ENCODE data around the gene JUND.

JUND gene

GRCh38 chr19:18292462-18292809 lies 11.0 kb upstream of the JUND start:
- Histone ChIP-seq H3K4me2 (ENCODE audit: low read depth, low read length, poor library complexity, severe bottlenecking) (peak overlapping the region; percentile 63), H3K9me3 (ENCODE audit: insufficient read depth, low read length) (no peaks in the 10 kb centered on the region), H3F3A (ENCODE audit: insufficient read depth) (peaks cover 4% of the 10 kb centered on the region; the same call in 1 of the 2 replicates), H3K27me3 (ENCODE audit: low read length) (no peaks in the 10 kb centered on the region), H3K9ac (ENCODE audit: low read length) (peak overlapping the region; percentile 57), H3K27ac (ENCODE audit: low read depth, low read length) (no peak overlapping the region), H3K36me3 (ENCODE audit: low read length) (no peaks in the 10 kb centered on the region), H3K9me2 (replicated peaks; ENCODE audit: insufficient read depth, low read length) (no peaks in the 10 kb centered on the region), H3K79me2 (ENCODE audit: insufficient read depth, low read length) (no peaks in the 10 kb centered on the region), H2AFZ (ENCODE audit: low read depth, low read length, severe bottlenecking) (peak overlapping the region; percentile 66), H3K4me3 (ENCODE audit: insufficient read depth, low read length, poor library complexity, severe bottlenecking) (peak overlapping the region; percentile 53), H4K20me1 (ENCODE audit: low read depth, low read length) (no peaks in the 10 kb centered on the region)
- TF ChIP-seq CTCF (IDR thresholded peaks at IDR 0.05; ENCODE audit: insufficient read depth, low read length, poor library complexity, severe bottlenecking): no peak
- no peak for TF ChIP-seq EZH2phosphoT487 (conservative IDR thresholded peaks at IDR 0.05; ENCODE audit: low read length)

DNA sequence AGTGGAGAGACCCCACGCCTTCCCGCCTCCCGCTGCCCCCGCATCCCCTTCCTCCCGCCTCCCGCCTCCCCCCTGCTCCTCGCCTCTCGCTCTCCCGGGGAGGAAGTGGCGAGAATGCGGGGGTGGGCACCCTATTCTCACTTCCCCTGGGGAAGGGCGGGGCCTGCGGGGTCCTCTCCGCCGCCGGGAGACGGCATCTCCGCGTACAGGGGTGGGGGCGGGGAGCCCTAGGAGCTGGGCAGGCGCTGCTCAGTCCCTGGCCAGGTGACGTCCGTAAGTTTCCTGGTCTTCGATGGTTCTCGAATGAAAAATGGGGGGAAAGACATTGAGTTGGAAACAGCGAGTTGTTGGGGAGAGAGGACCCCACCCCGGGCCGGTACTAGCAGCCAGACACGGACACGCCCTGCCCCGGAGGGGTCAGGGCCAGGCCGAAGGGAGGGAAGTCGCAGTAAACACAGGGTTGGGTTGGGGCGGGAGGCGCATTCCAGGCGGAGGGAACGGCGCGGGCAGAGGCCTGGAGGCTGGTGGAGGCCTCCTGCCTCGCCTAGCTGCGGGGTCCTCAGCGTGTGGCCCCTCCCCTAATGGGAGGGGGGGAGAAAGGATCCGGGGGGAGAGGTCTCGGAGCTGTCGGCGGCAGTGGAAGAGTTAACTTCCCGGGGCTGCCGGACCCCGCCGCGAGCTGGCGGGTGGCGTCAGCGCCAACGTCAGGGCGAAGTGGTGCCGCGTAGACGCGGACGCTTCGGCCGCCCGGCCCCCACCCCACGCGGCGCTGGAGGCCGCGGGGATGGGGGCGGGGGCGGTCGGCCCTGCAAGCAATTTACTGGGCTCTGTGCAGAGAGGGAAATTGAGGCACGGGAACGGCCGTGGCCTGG lies 10.4 kb upstream of the JUND start:
- TF ChIP-seq EZH2phosphoT487 (conservative IDR thresholded peaks at IDR 0.05; ENCODE audit: low read length): no peak
- no peak for TF ChIP-seq CTCF (IDR thresholded peaks at IDR 0.05; ENCODE audit: insufficient read depth, low read length, poor library complexity, severe bottlenecking)
- no peaks in the 10 kb centered on the region for H3K9me2 ChIP-seq (replicated peaks; ENCODE audit: insufficient read depth, low read length)

GRCh38 chr19:18291019-18291524 lies 9.7 kb upstream of the JUND start:
- Histone ChIP-seq H3F3A (ENCODE audit: insufficient read depth) (peaks cover 4% of the 10 kb centered on the region; the same call in 1 of the 2 replicates), H3K9me2 (replicated peaks; ENCODE audit: insufficient read depth, low read length) (no peaks in the 10 kb centered on the region), H3K9ac (ENCODE audit: low read length) (peak overlapping the region; percentile 19; the same call in 1 of the 2 replicates), H3K79me2 (ENCODE audit: insufficient read depth, low read length) (no peaks in the 10 kb centered on the region), H3K9me3 (ENCODE audit: insufficient read depth, low read length) (no peaks in the 10 kb centered on the region), H2AFZ (ENCODE audit: low read depth, low read length, severe bottlenecking) (no peak overlapping the region), H3K4me2 (ENCODE audit: low read depth, low read length, poor library complexity, severe bottlenecking) (peak overlapping the region; percentile 63), H3K27me3 (ENCODE audit: low read length) (no peaks in the 10 kb centered on the region), H3K36me3 (ENCODE audit: low read length) (no peaks in the 10 kb centered on the region), H4K20me1 (ENCODE audit: low read depth, low read length) (no peaks in the 10 kb centered on the region), H3K27ac (ENCODE audit: low read depth, low read length) (peak overlapping the region; percentile 47), H3K4me3 (ENCODE audit: insufficient read depth, low read length, poor library complexity, severe bottlenecking) (no peak overlapping the region)
- TF ChIP-seq EZH2phosphoT487 (conservative IDR thresholded peaks at IDR 0.05; ENCODE audit: low read length) (no peak), CTCF (IDR thresholded peaks at IDR 0.05; ENCODE audit: insufficient read depth, low read length, poor library complexity, severe bottlenecking) (no peak)

More for the DNA sequence above, 10.4 kb upstream of the JUND start:
- Histone ChIP-seq H3K9me3 (ENCODE audit: insufficient read depth, low read length) (no peaks in the 10 kb centered on the region), H3F3A (ENCODE audit: insufficient read depth) (peaks cover 4% of the 10 kb centered on the region; the same call in 1 of the 2 replicates), H3K4me2 (ENCODE audit: low read depth, low read length, poor library complexity, severe bottlenecking) (peak overlapping the region; percentile 63), H2AFZ (ENCODE audit: low read depth, low read length, severe bottlenecking) (peak overlapping the region; percentile 66), H3K4me3 (ENCODE audit: insufficient read depth, low read length, poor library complexity, severe bottlenecking) (peak overlapping the region; percentile 53), H3K27ac (ENCODE audit: low read depth, low read length) (peak overlapping the region; percentile 47), H3K27me3 (ENCODE audit: low read length) (no peaks in the 10 kb centered on the region), H3K79me2 (ENCODE audit: insufficient read depth, low read length) (no peaks in the 10 kb centered on the region), H3K36me3 (ENCODE audit: low read length) (no peaks in the 10 kb centered on the region), H4K20me1 (ENCODE audit: low read depth, low read length) (no peaks in the 10 kb centered on the region), H3K9ac (ENCODE audit: low read length) (peak overlapping the region; percentile 57)

All from SU-DHL-6 (cell line).